Endothelial cell of umbilical vein (primary cell): ENCODE results near the gene GTPBP2. TPM values are rescaled to one million over a fixed set of nuclear protein-coding genes. Genes with fewer than 3 reads are reported as not detected.

ENCODE experiments used
- BruUV-seq: library from RNA; stranded (reverse); fragments of 400-500 nt; replicated peaks from 2 replicates; lab custom pipeline; 2021; lab: Mats Ljungman, UMichigan
- CTCF ChIA-PET: fragments of 300-600, 350-600 bp; sonication (Branson Sonifier 250); formaldehyde crosslinking; loops from one replicate; lab custom pipeline; 2021; ENCODE audit warnings: antibody characterized with exemption, inconsistent platforms; lab: Charles Lee
- POLR2A ChIA-PET: fragments of 300-600, 350-600 bp; sonication (Branson Sonifier 250); formaldehyde crosslinking; loops from one replicate; lab custom pipeline; 2021; ENCODE audit warnings: antibody characterized with exemption, inconsistent platforms; lab: Charles Lee
- DNase-seq: peaks from one replicate; pipeline ENCODE4 v3.0.0-alpha.2; 2011; ENCODE audit warnings: low read depth, low spot score
- FAIRE-seq: peaks from 2 replicates; lab custom pipeline; 2011; peaks lifted over from hg19 to GRCh38; lab: Jason Lieb, UNC
- H2AFZ ChIP-seq: 2 replicates; pipeline ENCODE4 v1.6.0; 2012; ENCODE audit warnings: low read depth, low read length, control low read depth, inconsistent platforms
- H3K27ac ChIP-seq: 2 replicates; pipeline ENCODE4 v1.5.1; 2011; ENCODE audit warnings: low read depth, mild to moderate bottlenecking, control low read depth, low read length, moderate library complexity; ENCODE audit not compliant: insufficient read depth
- H3K27me3 ChIP-seq, 2 experiments: 2 replicates each; pipeline versions ENCODE4 v1.6.0 to v1.6.1; 2011; ENCODE audit warnings: low read length in 2 of 2, mixed read lengths in 1 of 2; ENCODE audit not compliant: control insufficient read depth in 2 of 2, insufficient read depth in 2 of 2
- H3K36me3 ChIP-seq, 2 experiments: 2 replicates in 1 of 2; 3 replicates in 1 of 2; pipeline ENCODE4 v1.5.1; 2011; ENCODE audit warnings: low read length in 2 of 2, mild to moderate bottlenecking in 1 of 2, moderate library complexity in 1 of 2; ENCODE audit not compliant: control insufficient read depth in 2 of 2, insufficient read depth in 2 of 2; ENCODE audit errors: extremely low read depth in 1 of 2
- H3K4me1 ChIP-seq: 3 replicates; pipeline ENCODE4 v1.5.1; 2011; ENCODE audit warnings: mild to moderate bottlenecking, low read length; ENCODE audit not compliant: control insufficient read depth, insufficient read depth; ENCODE audit errors: extremely low read depth
- H3K4me2 ChIP-seq: 2 replicates; pipeline ENCODE4 v1.6.1; 2011; ENCODE audit warnings: low read length, control low read depth, mixed read lengths; ENCODE audit not compliant: insufficient read depth
- H3K4me3 ChIP-seq, 3 experiments: fragments of 200-600 bp in 1 of 3; sonication (generic), shearing (Covaris generic) in 1 of 3; replicated peaks in 1 of 3; 2 replicates each; pipeline ENCODE4 v1.5.1; 2011 to 2016; ENCODE audit warnings: control low read depth in 3 of 3, low read length in 3 of 3, mild to moderate bottlenecking in 2 of 3, inconsistent platforms in 1 of 3, low read depth in 1 of 3, moderate library complexity in 1 of 3; ENCODE audit not compliant: insufficient read depth in 1 of 3
- H3K79me2 ChIP-seq: 2 replicates; pipeline ENCODE4 v1.6.0; 2012; ENCODE audit warnings: low read length, inconsistent platforms; ENCODE audit not compliant: control insufficient read depth, insufficient read depth
- H3K9ac ChIP-seq: replicated peaks from 2 replicates; pipeline ENCODE3; 2011; ENCODE audit warnings: low read length, control low read depth; ENCODE audit not compliant: insufficient read depth; ENCODE audit errors: extremely low read depth
- H3K9me1 ChIP-seq: replicated peaks from 3 replicates; pipeline ENCODE4 v1.6.0; 2011; ENCODE audit warnings: mild to moderate bottlenecking, low read length; ENCODE audit not compliant: control insufficient read depth, insufficient read depth; ENCODE audit errors: extremely low read depth
- H3K9me3 ChIP-seq: replicated peaks from 2 replicates; pipeline ENCODE4 v1.5.1; 2012; ENCODE audit warnings: low read length, inconsistent platforms; ENCODE audit not compliant: control insufficient read depth, insufficient read depth
- H4K20me1 ChIP-seq: replicated peaks from 2 replicates; pipeline ENCODE3; 2011; ENCODE audit warnings: mild to moderate bottlenecking, low read length; ENCODE audit not compliant: control insufficient read depth, insufficient read depth; ENCODE audit errors: extremely low read depth
- EZH2 ChIP-seq: IDR thresholded peaks from 2 replicates; pipeline ENCODE4 v1.6.1; 2012; ENCODE audit warnings: borderline replicate concordance, low read depth, mild to moderate bottlenecking, moderate library complexity, low read length, inconsistent platforms; ENCODE audit not compliant: severe bottlenecking
- FOS ChIP-seq: IDR thresholded peaks from 2 replicates; pipeline ENCODE4 v1.6.1; 2011; ENCODE audit warnings: mild to moderate bottlenecking, low read length, moderate library complexity, borderline replicate concordance; ENCODE audit not compliant: insufficient read depth
- GATA2 ChIP-seq: IDR thresholded peaks from 2 replicates; pipeline ENCODE4 v1.7.0; 2011; ENCODE audit warnings: low read depth, mild to moderate bottlenecking, moderate library complexity, mixed read lengths, low read length; ENCODE audit not compliant: insufficient read length, insufficient read depth
- MYC ChIP-seq: IDR thresholded peaks from one replicate; pipeline ENCODE4 v1.6.1; 2011; ENCODE audit warnings: mild to moderate bottlenecking, low read depth, low read length
- POLR2AphosphoS5 ChIP-seq: IDR thresholded peaks from 2 replicates; pipeline ENCODE4 v1.6.1; 2012; ENCODE audit warnings: low read depth, mild to moderate bottlenecking, control low read depth, low read length, moderate library complexity; ENCODE audit not compliant: insufficient read depth
- dilution Hi-C: fragments of 300-500 bp; cut with MboI; formaldehyde crosslinking; loops from one replicate; pipeline ENCODE4 v1.15.0; 2019; ENCODE audit warnings: low sequenced_read_pairs; ENCODE audit not compliant: extremely low pct_ligation_motif_present
- intact Hi-C: fragments of 100-400 bp; cut with micrococcal nuclease; formaldehyde crosslinking; loops from one replicate; pipeline ENCODE4 v1.10.0; 2022
- polyA plus RNA-seq, 4 experiments: library from polyadenylated mRNA; depleted of rRNA in 3 of 4; stranded (reverse) in 3 of 4; unstranded in 1 of 4; fragments of >200 nt; gene quantifications; 2 replicates each; pipeline versions ENCODE4 v1.2.1 to v1.2.3, GENCODE V29; 2011 to 2012; ENCODE audit warnings: missing spikeins in 1 of 4
- total RNA-seq: library from RNA; stranded (reverse); gene quantifications from 2 replicates; pipeline ENCODE4 v1.2.3, GENCODE V29; 2021
- TF ChIP-seq, protein P1 (sequence below): IDR thresholded peaks from 2 replicates; pipeline ENCODE4 v1.6.1; 2011; ENCODE audit not compliant: insufficient read depth, insufficient read length
- TF ChIP-seq, protein P2 (sequence below), 2 donors: IDR thresholded peaks; 1 replicate in 1 of 2; 2 replicates in 1 of 2; pipeline ENCODE4 v1.5.1; 2011; ENCODE audit warnings: low read length in 2 of 2, mild to moderate bottlenecking in 2 of 2, moderate library complexity in 2 of 2, control low read depth in 1 of 2, inconsistent platforms in 1 of 2, low read depth in 1 of 2; ENCODE audit not compliant: insufficient read depth in 1 of 2; ENCODE audit errors: extremely low read depth in 1 of 2

GTPBP2 gene
- total and polyA plus RNA-seq, 2 donors (not counting 3 experiments of a cell fraction or from before 2014, with no cell fraction given), result 87.1 to 112 TPM

DNA sequence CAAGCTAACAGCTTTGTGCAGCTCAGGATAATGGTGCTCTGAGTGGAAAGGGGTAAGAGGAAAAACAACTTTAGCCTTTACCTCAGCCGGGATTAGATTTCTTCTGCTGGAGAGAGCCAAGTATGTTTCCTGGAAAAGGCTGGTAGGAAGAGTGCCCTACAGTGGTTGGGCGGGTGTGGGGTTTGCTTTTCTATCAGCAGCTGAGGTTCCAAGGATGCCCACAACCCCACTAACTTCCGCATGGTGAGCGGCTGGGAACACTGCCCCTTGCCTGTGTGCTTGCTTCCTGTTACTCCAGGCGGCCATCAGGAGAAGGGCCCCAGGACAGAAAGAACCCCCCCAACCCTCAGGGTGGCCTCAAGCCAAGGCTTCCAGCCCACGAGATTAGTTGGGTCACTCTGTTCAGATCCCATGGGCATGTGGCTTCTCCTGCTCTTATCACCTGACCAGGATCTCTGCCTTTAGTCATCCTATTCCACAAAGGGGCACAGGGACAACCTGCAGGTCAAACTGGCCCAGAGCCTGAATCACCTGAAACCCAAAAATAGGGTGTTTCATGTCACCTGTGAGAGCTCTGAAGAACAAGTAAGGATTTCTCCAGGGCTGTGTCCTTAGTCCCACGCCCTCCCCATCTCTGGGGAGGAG lies 48.0 kb upstream of the GTPBP2 start:
- BruUV-seq, result no TSS peak
- CTCF ChIA-PET, result interaction anchor here (1.4 to 7.7 kb wide), 2 partner anchors 9 to 94 kb away, joined by 3 to 49 read pairs; no protein-coding TSS in a partner anchor
- dilution Hi-C loops, result no loop called here
- Histone ChIP-seq H3K9me3 (no peaks in the 10 kb centered on the region), H3K9me1 (no peaks in the 10 kb centered on the region), H3K4me1 (no peaks in the 10 kb centered on the region), H3K4me3 (no peak overlapping the region), H3K79me2 (peaks cover 6% of the 10 kb centered on the region), H3K4me2 (no peak overlapping the region), H2AFZ (no peak overlapping the region), H4K20me1 (no peaks in the 10 kb centered on the region), H3K9ac (no peak overlapping the region), H3K27me3 (no peaks in the 10 kb centered on the region), H3K27ac (no peak overlapping the region), H3K36me3 (peaks cover 9 to 45% of the 10 kb centered on the region in 2 experiments)
- no peak for FAIRE-seq
- intact Hi-C loops, result no loop called here
- POLR2A ChIA-PET, result no interaction called here
- TF ChIP-seq, protein P1, sequence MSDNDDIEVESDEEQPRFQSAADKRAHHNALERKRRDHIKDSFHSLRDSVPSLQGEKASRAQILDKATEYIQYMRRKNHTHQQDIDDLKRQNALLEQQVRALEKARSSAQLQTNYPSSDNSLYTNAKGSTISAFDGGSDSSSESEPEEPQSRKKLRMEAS, result no peak
- no peak for TF ChIP-seq FOS
- TF ChIP-seq POLR2AphosphoS5, result no peak
- TF ChIP-seq MYC, result no peak
- TF ChIP-seq EZH2, result no peak
- TF ChIP-seq GATA2, result no peak
- TF ChIP-seq, protein P2, sequence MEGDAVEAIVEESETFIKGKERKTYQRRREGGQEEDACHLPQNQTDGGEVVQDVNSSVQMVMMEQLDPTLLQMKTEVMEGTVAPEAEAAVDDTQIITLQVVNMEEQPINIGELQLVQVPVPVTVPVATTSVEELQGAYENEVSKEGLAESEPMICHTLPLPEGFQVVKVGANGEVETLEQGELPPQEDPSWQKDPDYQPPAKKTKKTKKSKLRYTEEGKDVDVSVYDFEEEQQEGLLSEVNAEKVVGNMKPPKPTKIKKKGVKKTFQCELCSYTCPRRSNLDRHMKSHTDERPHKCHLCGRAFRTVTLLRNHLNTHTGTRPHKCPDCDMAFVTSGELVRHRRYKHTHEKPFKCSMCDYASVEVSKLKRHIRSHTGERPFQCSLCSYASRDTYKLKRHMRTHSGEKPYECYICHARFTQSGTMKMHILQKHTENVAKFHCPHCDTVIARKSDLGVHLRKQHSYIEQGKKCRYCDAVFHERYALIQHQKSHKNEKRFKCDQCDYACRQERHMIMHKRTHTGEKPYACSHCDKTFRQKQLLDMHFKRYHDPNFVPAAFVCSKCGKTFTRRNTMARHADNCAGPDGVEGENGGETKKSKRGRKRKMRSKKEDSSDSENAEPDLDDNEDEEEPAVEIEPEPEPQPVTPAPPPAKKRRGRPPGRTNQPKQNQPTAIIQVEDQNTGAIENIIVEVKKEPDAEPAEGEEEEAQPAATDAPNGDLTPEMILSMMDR (IDR thresholded peaks at IDR 0.05; ENCODE audit: extremely low read depth in 1 of 2, insufficient read depth in 1 of 2, low read depth in 1 of 2, low read length in 2 of 2), result no peak
- no peak for DNase-seq
